GM10248 (cell line): ENCODE measurements around the gene P2RY2.

Source experiments
- CTCF ChIA-PET: fragments of 300-600 bp; sonication (Branson Sonifier 250); formaldehyde crosslinking; extraction: SDS; loops from one replicate; lab custom pipeline; 2021; ENCODE audit warnings: antibody characterized with exemption; lab: Yijun Ruan, JAX
- POLR2A ChIA-PET: fragments of 350-650 bp; sonication (Branson Sonifier 250); formaldehyde crosslinking; extraction: SDS; loops from one replicate; lab custom pipeline; 2020; ENCODE audit warnings: antibody characterized with exemption; lab: Yijun Ruan, JAX
- DNase-seq: peaks from one replicate; pipeline ENCODE4 v3.0.0; 2012; ENCODE audit errors: extremely low spot score
- CTCF ChIP-seq: IDR thresholded peaks from 2 replicates; pipeline ENCODE4 v1.5.1; 2012; ENCODE audit warnings: mild to moderate bottlenecking, low read depth; ENCODE audit errors: extremely low read depth, missing control alignments, control extremely low read depth

The P2RY2 gene

GRCh38 chr11:73173755-73174494 is 44.2 kb upstream of the P2RY2 start:
- TF ChIP-seq CTCF, result no peak
- no peak for DNase-seq
- ChIA-PET CTCF (interaction anchor here (0.8 to 8.1 kb wide), 6 partner anchors 9 to 342 kb away, joined by 3 to 115 read pairs (median 6); no protein-coding TSS in a partner anchor), POLR2A (interaction anchor here (1.0 kb wide), 1 partner anchor 11 kb away, joined by 3 read pairs; no protein-coding TSS in a partner anchor)

- POLR2A ChIA-PET, result no interaction called here
These were observed 43.6 kb upstream of the P2RY2 start for GRCh38 chr11:73174495-73174791.

GRCh38 chr11:73175551-73176144 is 42.4 kb upstream of the P2RY2 start:
- POLR2A ChIA-PET, result interaction anchor here (0.7 to 1.1 kb wide), 2 partner anchors 33 to 363 kb away, joined by 4 to 7 read pairs; partner anchors contain the start of gene FCHSD2

More at GRCh38 chr11:73174495-73174791, 43.6 kb upstream of the P2RY2 start:
- CTCF ChIA-PET, result interaction anchor here (1.4 to 8.1 kb wide), 3 partner anchors 9 to 17 kb away, joined by 3 to 115 read pairs (median 46); no protein-coding TSS in a partner anchor
- TF ChIP-seq CTCF, result no peak
- no peak for DNase-seq

GRCh38 chr11:73176145-73176873 is 41.8 kb upstream of the P2RY2 start:
- ChIA-PET POLR2A (interaction anchor here (1.1 kb wide), 1 partner anchor 34 kb away, joined by 7 read pairs; the partner anchor contains the start of gene FCHSD2), CTCF (interaction anchor here (0.8 to 8.1 kb wide), 22 partner anchors 8 to 492 kb away, joined by 3 to 204 read pairs (median 8); partner anchors contain the start of gene FCHSD2)
- DNase-seq, result no peak
- TF ChIP-seq CTCF, result no peak

More at GRCh38 chr11:73175551-73176144, 42.4 kb upstream of the P2RY2 start:
- no peak for DNase-seq
- CTCF ChIA-PET, result interaction anchor here (0.8 to 8.1 kb wide), 12 partner anchors 9 to 451 kb away, joined by 3 to 204 read pairs (median 28); partner anchors contain the start of gene FCHSD2
- no peak for TF ChIP-seq CTCF

- ChIA-PET POLR2A (no interaction called here), CTCF (interaction anchor here (0.8 to 8.1 kb wide), 35 partner anchors 11 to 493 kb away, joined by 3 to 204 read pairs (median 6); partner anchors contain the start of genes ARHGEF17, FCHSD2 and STARD10)
- no peak for DNase-seq
- TF ChIP-seq CTCF, result no peak
These were observed 41.3 kb upstream of the P2RY2 start for GRCh38 chr11:73176874-73177155.

DNA sequence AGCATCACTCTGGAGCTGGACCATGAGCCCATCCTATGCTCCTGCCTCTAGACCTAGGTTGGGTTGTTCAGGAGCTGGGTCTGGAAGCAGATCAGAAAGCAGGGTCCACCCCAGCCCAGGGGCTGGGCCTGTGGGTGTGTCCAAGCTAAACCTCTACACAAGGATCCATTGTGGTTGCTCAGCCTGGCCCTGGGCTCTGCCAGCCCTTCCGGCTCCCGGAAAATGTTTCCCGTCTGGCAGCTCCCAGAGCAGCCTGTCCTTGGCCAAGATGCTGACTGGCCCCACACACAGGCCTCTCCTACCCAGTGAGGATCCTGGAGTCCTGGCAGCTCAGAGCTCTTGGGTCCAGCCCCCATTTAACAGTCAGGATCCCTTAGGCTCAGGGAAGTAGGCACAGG is 40.7 kb upstream of the P2RY2 start:
- POLR2A ChIA-PET, result interaction anchor here (1.0 to 1.3 kb wide), 2 partner anchors 337 to 364 kb away, joined by 3 read pairs; no protein-coding TSS in a partner anchor
- no peak for DNase-seq
- CTCF ChIA-PET, result interaction anchor here (0.6 to 8.1 kb wide), 64 partner anchors 12 to 590 kb away, joined by 3 to 204 read pairs (median 4); partner anchors contain the start of genes ARHGEF17, FCHSD2, P2RY6 and STARD10
- no peak for TF ChIP-seq CTCF
